SK-N-SH (cell line): ENCODE results near the gene GALR2. TPM values are rescaled to one million over a fixed set of nuclear protein-coding genes. Genes with fewer than 3 reads are reported as not detected.

Source experiments
- CTCF ChIA-PET: fragments of 300-600, 350-600 bp; formaldehyde crosslinking; extraction: SDS; loops from one replicate; lab custom pipeline; 2021; lab: Yijun Ruan, JAX
- POLR2A ChIA-PET: fragments of 350-600 bp; sonication (Branson Sonifier 250); formaldehyde crosslinking; extraction: SDS; loops from one replicate; lab custom pipeline; 2020; ENCODE audit warnings: antibody characterized with exemption, inconsistent platforms; lab: Yijun Ruan, JAX
- DNase-seq: peaks from one replicate; pipeline ENCODE4 v3.0.0; 2012
- H2AFZ ChIP-seq: fragments of 200-600 bp; sonication (generic); 2 replicates; pipeline ENCODE4 v1.8.1; 2016; ENCODE audit warnings: antibody characterized with exemption, mild to moderate bottlenecking, low read depth
- H3F3A ChIP-seq: fragments of 200-600 bp; sonication (generic); replicated peaks from 2 replicates; pipeline ENCODE3; 2016; ENCODE audit warnings: antibody characterized with exemption, mild to moderate bottlenecking; ENCODE audit not compliant: insufficient read depth
- H3K27ac ChIP-seq, 2 experiments: fragments of 200-500 bp in 1 of 2; fragments of 200-600 bp in 1 of 2; sonication (Bioruptor generic) in 1 of 2; sonication (generic), shearing (Covaris generic) in 1 of 2; 2 replicates each; pipeline versions ENCODE4 v1.5.1 to v1.6.1; 2014 to 2016; ENCODE audit warnings: low read depth in 2 of 2, inconsistent platforms in 1 of 2, low read length in 1 of 2, mild to moderate bottlenecking in 1 of 2, mixed read lengths in 1 of 2
- H3K27me3 ChIP-seq: fragments of 200-600 bp; sonication (generic), shearing (Covaris generic); 2 replicates; pipeline ENCODE4 v1.6.1; 2016; ENCODE audit warnings: mixed run types; ENCODE audit not compliant: insufficient read depth
- H3K36me3 ChIP-seq, 2 experiments: fragments of 200-500 bp in 1 of 2; fragments of 200-600 bp in 1 of 2; sonication (Bioruptor generic) in 1 of 2; sonication (generic) in 1 of 2; replicated peaks in 1 of 2; 2 replicates each; pipeline versions ENCODE3 to v1.5.1; 2014 to 2016; ENCODE audit warnings: low read length in 1 of 2, mild to moderate bottlenecking in 1 of 2; ENCODE audit not compliant: insufficient read depth in 2 of 2, control insufficient read depth in 1 of 2
- H3K4me1 ChIP-seq, 2 experiments: fragments of 200-500 bp in 1 of 2; fragments of 200-600 bp in 1 of 2; sonication (Bioruptor generic) in 1 of 2; sonication (generic), shearing (Covaris generic) in 1 of 2; 2 replicates each; pipeline versions ENCODE4 v1.5.1 to v1.6.1; 2014 to 2016; ENCODE audit warnings: low read depth in 1 of 2, low read length in 1 of 2, mixed run types in 1 of 2; ENCODE audit not compliant: insufficient read depth in 2 of 2, control insufficient read depth in 1 of 2
- H3K4me2 ChIP-seq: fragments of 200-600 bp; sonication (generic), shearing (Covaris generic); 2 replicates; pipeline ENCODE4 v1.6.1; 2017; ENCODE audit warnings: mixed run types
- H3K4me3 ChIP-seq, 2 experiments: fragments of 200-500 bp in 1 of 2; fragments of 200-600 bp in 1 of 2; sonication (Bioruptor generic) in 1 of 2; sonication (generic), shearing (Covaris generic) in 1 of 2; 2 replicates each; pipeline versions ENCODE4 v1.5.1 to v1.8.1; 2014 to 2016; ENCODE audit warnings: low read depth in 2 of 2, inconsistent platforms in 1 of 2, low read length in 1 of 2, mild to moderate bottlenecking in 1 of 2, mixed read lengths in 1 of 2, moderate library complexity in 1 of 2
- H3K79me2 ChIP-seq: fragments of 200-600 bp; sonication (generic); 2 replicates; pipeline ENCODE4 v1.8.1; 2017; ENCODE audit warnings: mild to moderate bottlenecking; ENCODE audit not compliant: insufficient read depth
- H3K9ac ChIP-seq: fragments of 200-600 bp; sonication (generic); 2 replicates; pipeline ENCODE4 v1.6.1; 2017; ENCODE audit warnings: mixed run types
- H3K9me2 ChIP-seq: fragments of 200-600 bp; sonication (generic); 2 replicates; pipeline ENCODE4 v1.6.1; 2017; ENCODE audit warnings: mixed run types
- H3K9me3 ChIP-seq: fragments of 200-600 bp; sonication (generic); 2 replicates; pipeline ENCODE4 v1.6.1; 2017; ENCODE audit warnings: mixed run types, mild to moderate bottlenecking, moderate library complexity
- H4K20me1 ChIP-seq: fragments of 200-600 bp; sonication (generic); 2 replicates; pipeline ENCODE4 v1.6.1; 2017; ENCODE audit warnings: mild to moderate bottlenecking, mixed run types; ENCODE audit not compliant: insufficient read depth
- CHD2 ChIP-seq: fragments of 150-350 bp; IDR thresholded peaks from 2 replicates; pipeline ENCODE4 v1.6.1; 2018; ENCODE audit warnings: low read length; ENCODE audit not compliant: partially characterized antibody
- CTCF ChIP-seq: fragments of 200-600 bp; sonication (generic); IDR thresholded peaks from 2 replicates; pipeline ENCODE4 v1.6.1; 2017; ENCODE audit warnings: antibody characterized with exemption, mild to moderate bottlenecking, moderate library complexity
- EZH2phosphoT487 ChIP-seq: fragments of 200-600 bp; sonication (generic); IDR thresholded peaks from 2 replicates; pipeline ENCODE4 v1.6.1; 2017; ENCODE audit warnings: low read depth, mixed run types, mild to moderate bottlenecking, antibody characterized with exemption, moderate library complexity, borderline replicate concordance
- FOSL2 ChIP-seq: IDR thresholded peaks from 2 replicates; pipeline ENCODE4 v1.4.0; 2012; ENCODE audit warnings: low read depth, mild to moderate bottlenecking, moderate library complexity, borderline replicate concordance
- GABPA ChIP-seq: IDR thresholded peaks from 2 replicates; pipeline ENCODE4 v1.4.0; 2012; ENCODE audit warnings: low read depth, mild to moderate bottlenecking
- GATA2 ChIP-seq: sonication (generic); formaldehyde crosslinking; IDR thresholded peaks from 2 replicates; pipeline ENCODE4 v1.5.0; 2020; ENCODE audit warnings: mild to moderate bottlenecking, missing genetic modification reagents
- JUND ChIP-seq: IDR thresholded peaks from 2 replicates; pipeline ENCODE4 v1.4.0; 2012
- MEF2A ChIP-seq: IDR thresholded peaks from 2 replicates; pipeline ENCODE4 v1.4.0; 2012; ENCODE audit warnings: low read depth, borderline replicate concordance
- NFIC ChIP-seq: IDR thresholded peaks from 2 replicates; pipeline ENCODE4 v1.4.0; 2012; ENCODE audit warnings: borderline replicate concordance
- PBX3 ChIP-seq: IDR thresholded peaks from 2 replicates; pipeline ENCODE4; 2012
- RCOR1 ChIP-seq: fragments of 150-350 bp; IDR thresholded peaks from 2 replicates; pipeline ENCODE4 v1.6.1; 2017; ENCODE audit warnings: antibody characterized with exemption, low read length
- REST ChIP-seq: IDR thresholded peaks from 2 replicates; pipeline ENCODE4 v1.6.1; 2012; ENCODE audit warnings: mild to moderate bottlenecking, low read depth, low read length, moderate library complexity
- SIN3A ChIP-seq: IDR thresholded peaks from 2 replicates; pipeline ENCODE4 v1.6.1; 2012; ENCODE audit warnings: low read depth, mild to moderate bottlenecking, low read length, moderate library complexity, borderline replicate concordance
- USF1 ChIP-seq: IDR thresholded peaks from 2 replicates; pipeline ENCODE4 v1.4.0; 2012; ENCODE audit warnings: low read depth, borderline replicate concordance
- USF2 ChIP-seq: fragments of 150-350 bp; IDR thresholded peaks from 2 replicates; pipeline ENCODE4 v1.6.1; 2017; ENCODE audit warnings: antibody characterized with exemption, low read length, low read depth, borderline replicate concordance
- WGBS: methylation state at CpG from one replicate; pipeline ENCODE4 v1.1.6; 2017; ENCODE audit warnings: low lambda C conversion rate; 5-methylcytosine and 5-hydroxymethylcytosine counted together
- polyA plus RNA-seq, 3 experiments: library from polyadenylated mRNA; depleted of rRNA; stranded (reverse); fragments of >200 nt; gene quantifications; 2 replicates each; pipeline ENCODE4 v1.2.3, GENCODE V29; 2012

GALR2 gene
- polyA plus RNA-seq, 1 of the 3 experiments (the other 2 are of a cell fraction): 0.05 TPM

- 89% methylated on average over 17 of the region's 17 CpGs for WGBS
- Histone ChIP-seq H3K79me2 (no peaks in the 10 kb centered on the region), H3K9me3 (no peaks in the 10 kb centered on the region), H3K4me2 (no peak overlapping the region), H3K36me3 (peaks cover 28 to 77% of the 10 kb centered on the region in 2 experiments), H3K27me3 (peaks cover 4% of the 10 kb centered on the region; the same call in 1 of the 2 replicates), H3K27ac (no peak overlapping the region)
- POLR2A ChIA-PET: no interaction called here
- CTCF ChIA-PET: interaction anchor here (0.9 to 1.6 kb wide), 4 partner anchors 9 to 194 kb away, joined by 3 to 6 read pairs (median 4); partner anchors contain the start of gene GALR2
- DNase-seq: peak; percentile 32
- TF ChIP-seq JUND (no peak), FOSL2 (no peak), CHD2 (no peak), MEF2A (no peak), GABPA (no peak), USF1 (no peak), REST (no peak), CTCF (no peak), EZH2phosphoT487 (no peak), PBX3 (no peak), USF2 (no peak), SIN3A (no peak), GATA2 (CRISPR knock-in tag) (no peak), RCOR1 (no peak), NFIC (no peak)
- TF ChIP-seq, all 33 proteins: peak for 0
- no peak overlapping the region for H3K4me3 ChIP-seq
- no peak overlapping the region for H3K9ac ChIP-seq
- no peaks in the 10 kb centered on the region; the same call in 1 of the 2 replicates for H4K20me1 ChIP-seq
- no peak overlapping the region for H2AFZ ChIP-seq
- no peaks in the 10 kb centered on the region for H3K9me2 ChIP-seq
- peaks cover 18% of the 10 kb centered on the region for H3F3A ChIP-seq
- peaks cover 0 to 8% of the 10 kb centered on the region in 2 experiments; a peak in 1 of 4 replicates for H3K4me1 ChIP-seq
Measured at GRCh38 chr17:76085066-76085730, 10.6 kb downstream of the GALR2 start.
